HUES48 (cell line): ENCODE data around the gene GCG.

ENCODE experiments used
- H3K27ac ChIP-seq: one replicate; pipeline ENCODE4 v1.7.0; 2013; ENCODE audit warnings: low read depth, low read length, inconsistent platforms
- H3K27me3 ChIP-seq: 2 replicates; pipeline ENCODE4 v1.6.1; 2013; ENCODE audit warnings: mild to moderate bottlenecking, low read length; ENCODE audit not compliant: control insufficient read depth, insufficient read depth
- H3K36me3 ChIP-seq: 2 replicates; pipeline ENCODE4 v1.6.1; 2013; ENCODE audit warnings: low read length; ENCODE audit not compliant: control insufficient read depth, insufficient read depth
- H3K4me1 ChIP-seq: 2 replicates; pipeline ENCODE4 v1.6.1; 2013; ENCODE audit warnings: mild to moderate bottlenecking, low read length; ENCODE audit not compliant: control insufficient read depth, insufficient read depth
- H3K4me3 ChIP-seq: 2 replicates; pipeline ENCODE4 v1.5.1; 2013; ENCODE audit warnings: mild to moderate bottlenecking, low read depth, low read length
- H3K9ac ChIP-seq: 2 replicates; pipeline ENCODE4 v1.6.1; 2013; ENCODE audit warnings: mild to moderate bottlenecking, low read depth, low read length, moderate library complexity
- H3K9me3 ChIP-seq: 2 replicates; pipeline ENCODE4 v1.6.1; 2013; ENCODE audit warnings: low read length; ENCODE audit not compliant: control insufficient read depth, insufficient read depth

The GCG gene

DNA sequence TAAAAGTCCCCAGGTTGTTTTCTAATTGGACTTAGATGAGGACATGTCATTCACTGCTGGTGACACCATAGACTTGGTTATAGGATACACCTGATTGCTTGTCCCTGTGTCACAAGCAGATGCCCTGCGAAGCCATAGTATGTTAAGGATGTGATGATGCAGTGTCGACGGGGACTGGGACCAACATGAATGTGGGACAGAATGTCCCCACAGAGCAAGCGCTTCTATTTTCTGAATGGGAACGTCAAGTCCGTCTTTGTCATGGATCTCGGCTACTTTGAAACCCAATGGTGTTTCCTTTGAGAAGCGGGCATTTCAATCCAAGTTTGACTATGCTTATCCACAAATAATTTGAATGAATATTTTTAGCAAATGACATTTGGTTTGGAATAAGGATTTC lies 2.1 kb downstream of the GCG start:
- Histone ChIP-seq H3K27ac (no peak overlapping the region), H3K4me1 (peaks cover 11% of the 10 kb centered on the region; the same call in 1 of the 2 replicates), H3K9ac (no peak overlapping the region), H3K27me3 (no peaks in the 10 kb centered on the region), H3K4me3 (no peak overlapping the region), H3K36me3 (no peaks in the 10 kb centered on the region), H3K9me3 (no peaks in the 10 kb centered on the region)

- no peak overlapping the region for H3K4me3 ChIP-seq
- H3K9me3 ChIP-seq = no peaks in the 10 kb centered on the region
- no peak overlapping the region for H3K27ac ChIP-seq
- peaks cover 11% of the 10 kb centered on the region; the same call in 1 of the 2 replicates for H3K4me1 ChIP-seq
- H3K27me3 ChIP-seq = no peaks in the 10 kb centered on the region
- no peak overlapping the region for H3K9ac ChIP-seq
- no peaks in the 10 kb centered on the region for H3K36me3 ChIP-seq
Measured at GRCh38 chr2:162149466-162149865, 2.6 kb downstream of the GCG start.

DNA sequence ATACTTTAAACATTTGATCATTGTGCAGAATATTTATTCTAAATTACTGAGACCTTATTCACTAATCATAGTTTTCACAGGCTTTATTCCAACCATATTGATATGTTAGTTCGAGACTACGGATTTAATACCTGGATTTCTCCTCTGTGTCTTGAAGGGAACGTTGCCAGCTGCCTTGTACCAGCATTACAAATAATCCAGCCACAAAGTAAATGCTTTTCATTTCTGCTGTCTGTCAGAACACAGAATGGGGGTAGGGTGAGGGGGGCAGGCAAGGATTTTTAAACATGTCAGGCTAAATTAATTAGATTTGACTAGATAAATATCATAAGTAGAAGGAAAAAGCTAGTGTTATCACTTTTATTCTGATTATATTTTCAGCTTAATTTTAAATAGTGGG lies 3.1 kb downstream of the GCG start:
- Histone ChIP-seq H3K27ac (no peak overlapping the region), H3K4me1 (peaks cover 11% of the 10 kb centered on the region; the same call in 1 of the 2 replicates), H3K4me3 (no peak overlapping the region), H3K9ac (no peak overlapping the region), H3K36me3 (no peaks in the 10 kb centered on the region), H3K27me3 (no peaks in the 10 kb centered on the region), H3K9me3 (no peaks in the 10 kb centered on the region)

- Histone ChIP-seq H3K9ac (no peak overlapping the region), H3K27ac (no peak overlapping the region), H3K36me3 (no peaks in the 10 kb centered on the region), H3K27me3 (no peaks in the 10 kb centered on the region), H3K9me3 (no peaks in the 10 kb centered on the region), H3K4me3 (no peak overlapping the region), H3K4me1 (no peaks in the 10 kb centered on the region)
Measured at GRCh38 chr2:162143969-162144368, 8.1 kb downstream of the GCG start.

- no peaks in the 10 kb centered on the region for H3K36me3 ChIP-seq
- no peaks in the 10 kb centered on the region for H3K27me3 ChIP-seq
- H3K9ac ChIP-seq = no peak overlapping the region
- no peaks in the 10 kb centered on the region for H3K9me3 ChIP-seq
- H3K4me3 ChIP-seq = no peak overlapping the region
- no peaks in the 10 kb centered on the region for H3K4me1 ChIP-seq
- no peak overlapping the region for H3K27ac ChIP-seq
Measured at GRCh38 chr2:162138310-162138709, 13.7 kb downstream of the GCG start.

GRCh38 chr2:162127422-162127821 lies 24.6 kb downstream of the GCG start:
- no peak overlapping the region for H3K27ac ChIP-seq
- no peaks in the 10 kb centered on the region for H3K27me3 ChIP-seq
- no peak overlapping the region for H3K9ac ChIP-seq
- no peak overlapping the region for H3K4me3 ChIP-seq
- H3K4me1 ChIP-seq = no peaks in the 10 kb centered on the region; the same call in 1 of the 2 replicates
- no peaks in the 10 kb centered on the region for H3K9me3 ChIP-seq
- H3K36me3 ChIP-seq = no peaks in the 10 kb centered on the region

- H3K4me3 ChIP-seq = no peak overlapping the region
- no peaks in the 10 kb centered on the region for H3K27me3 ChIP-seq
- H3K9me3 ChIP-seq = no peaks in the 10 kb centered on the region
- H3K36me3 ChIP-seq = no peaks in the 10 kb centered on the region
- no peak overlapping the region for H3K9ac ChIP-seq
- H3K4me1 ChIP-seq = no peaks in the 10 kb centered on the region; the same call in 1 of the 2 replicates
- no peak overlapping the region for H3K27ac ChIP-seq
Measured at GRCh38 chr2:162126527-162126926, 25.5 kb downstream of the GCG start.

GRCh38 chr2:162126111-162126519 lies 25.9 kb downstream of the GCG start:
- Histone ChIP-seq H3K4me1 (no peaks in the 10 kb centered on the region; the same call in 1 of the 2 replicates), H3K36me3 (no peaks in the 10 kb centered on the region), H3K9me3 (no peaks in the 10 kb centered on the region), H3K9ac (no peak overlapping the region), H3K27ac (no peak overlapping the region), H3K27me3 (no peaks in the 10 kb centered on the region), H3K4me3 (no peak overlapping the region)

- H3K9ac ChIP-seq = no peak overlapping the region
- no peaks in the 10 kb centered on the region for H3K36me3 ChIP-seq
- no peak overlapping the region for H3K27ac ChIP-seq
- H3K9me3 ChIP-seq = no peaks in the 10 kb centered on the region
- no peak overlapping the region for H3K4me3 ChIP-seq
- H3K27me3 ChIP-seq = no peaks in the 10 kb centered on the region
- H3K4me1 ChIP-seq = no peaks in the 10 kb centered on the region; the same call in 1 of the 2 replicates
Measured at GRCh38 chr2:162125138-162125537, 26.9 kb downstream of the GCG start.

DNA sequence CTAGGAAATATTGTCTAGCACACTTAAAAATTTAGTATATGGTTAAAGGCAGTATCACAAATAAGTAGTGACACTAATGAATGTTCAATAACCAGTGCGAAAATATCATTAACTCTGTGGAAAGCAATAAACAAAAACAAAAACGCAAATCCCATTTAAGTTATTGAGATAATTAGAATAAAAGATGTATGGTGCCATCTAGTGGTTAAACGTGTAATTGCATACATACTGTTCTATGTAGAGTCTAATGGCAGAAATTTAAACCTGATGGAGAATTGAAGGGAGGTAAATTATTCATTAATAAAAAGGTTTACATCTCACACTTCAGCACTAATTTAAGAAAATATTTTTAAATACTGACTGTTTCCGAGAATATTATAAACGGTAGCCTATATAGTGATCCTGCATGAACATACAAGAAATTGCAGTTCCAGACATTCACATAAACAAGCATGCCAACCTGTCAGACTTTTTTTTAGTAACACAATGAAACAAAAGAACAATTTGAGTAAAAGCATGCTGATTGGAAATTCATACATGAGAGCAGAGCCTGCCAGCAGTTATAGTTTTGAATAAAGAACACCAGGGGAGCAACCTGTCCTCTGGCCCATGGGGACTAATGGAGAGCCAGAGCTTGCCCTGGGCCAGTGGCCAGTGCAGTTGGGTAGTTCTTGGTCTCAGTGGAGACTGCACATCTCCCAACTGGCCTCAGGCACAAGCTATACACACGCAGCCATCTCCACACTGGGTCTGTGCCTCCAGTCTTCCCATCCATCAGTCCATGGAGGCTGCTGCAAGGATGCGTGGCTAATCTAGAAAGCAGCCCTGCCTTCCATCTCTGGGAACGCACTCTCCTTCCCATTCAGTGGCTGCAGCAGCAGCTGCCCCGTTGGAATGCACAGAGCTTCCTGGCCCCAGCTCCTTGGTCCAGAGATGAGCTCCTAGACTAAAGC lies 28.0 kb downstream of the GCG start:
- H3K36me3 ChIP-seq = no peaks in the 10 kb centered on the region
- H3K4me1 ChIP-seq = no peaks in the 10 kb centered on the region; the same call in 1 of the 2 replicates
- no peak overlapping the region for H3K4me3 ChIP-seq
- no peaks in the 10 kb centered on the region for H3K9me3 ChIP-seq
- H3K27ac ChIP-seq = no peak overlapping the region
- H3K27me3 ChIP-seq = no peaks in the 10 kb centered on the region
- H3K9ac ChIP-seq = no peak overlapping the region
